HepG2 (cell line): ENCODE data around the gene KCNB1. TPM values are rescaled to one million over a fixed set of nuclear protein-coding genes. Genes with fewer than 3 reads are reported as not detected.

Source experiments
- ATF7-NPFF ChIP-seq: sonication (generic); formaldehyde crosslinking; IDR thresholded peaks from 2 replicates; pipeline ENCODE4 v1.8.1; 2023; ENCODE audit warnings: mild to moderate bottlenecking, low read depth, missing genetic modification reagents, moderate library complexity
- CREM ChIP-seq, 2 experiments: sonication (generic) in 1 of 2; formaldehyde crosslinking in 1 of 2; IDR thresholded peaks; 2 replicates each; pipeline versions ENCODE4 v1.4.0 to v1.6.1; 2016 to 2020; ENCODE audit warnings: antibody characterized with exemption in 1 of 2, mild to moderate bottlenecking in 1 of 2, missing genetic modification reagents in 1 of 2
- HIVEP1 ChIP-seq: sonication (generic); formaldehyde crosslinking; IDR thresholded peaks from 2 replicates; pipeline ENCODE4 v1.4.0; 2020; ENCODE audit warnings: mild to moderate bottlenecking, missing genetic modification reagents
- MEIS1 ChIP-seq: sonication (generic); formaldehyde crosslinking; IDR thresholded peaks from 2 replicates; pipeline ENCODE4 v1.9.0; 2021; ENCODE audit warnings: mild to moderate bottlenecking, missing genetic modification reagents, moderate library complexity, borderline replicate concordance
- MYC ChIP-seq: sonication (generic); formaldehyde crosslinking; IDR thresholded peaks from 2 replicates; pipeline ENCODE4 v1.9.0; 2021; ENCODE audit warnings: missing genetic modification reagents, borderline replicate concordance
- NFYB ChIP-seq: sonication (generic); formaldehyde crosslinking; IDR thresholded peaks from 2 replicates; pipeline ENCODE4 v1.4.0; 2020; ENCODE audit warnings: missing genetic modification reagents
- SRF ChIP-seq: IDR thresholded peaks from 2 replicates; pipeline ENCODE4 v1.6.1; 2011; ENCODE audit warnings: mild to moderate bottlenecking, low read depth, low read length, moderate library complexity
- ZNF296 ChIP-seq: sonication (generic); formaldehyde crosslinking; conservative IDR thresholded peaks from 2 replicates; pipeline ENCODE4 v1.5.0; 2020; ENCODE audit warnings: mild to moderate bottlenecking, missing genetic modification reagents
- ZNF333 ChIP-seq: sonication (generic); formaldehyde crosslinking; IDR thresholded peaks from 2 replicates; pipeline ENCODE4 v1.4.0; 2020; ENCODE audit warnings: mild to moderate bottlenecking, missing genetic modification reagents, borderline replicate concordance
- ZSCAN20 ChIP-seq: sonication (generic); formaldehyde crosslinking; IDR thresholded peaks from 2 replicates; pipeline ENCODE4 v1.4.0; 2020; ENCODE audit warnings: missing genetic modification reagents, mild to moderate bottlenecking, borderline replicate concordance
- ZSCAN21 ChIP-seq: sonication (generic); formaldehyde crosslinking; IDR thresholded peaks from 2 replicates; pipeline ENCODE4 v1.8.0; 2022; ENCODE audit warnings: mild to moderate bottlenecking, missing genetic modification reagents, moderate library complexity, borderline replicate concordance
- polyA plus RNA-seq, 8 experiments: library from polyadenylated mRNA; depleted of rRNA in 3 of 8; stranded (reverse) in 7 of 8; unstranded in 1 of 8; fragments of >200 nt; fragmentation: Illumina TruSeq in 4 of 8; extraction: Trizol in 4 of 8; gene quantifications; 2 replicates each; pipeline versions ENCODE4 v1.2.1 to v1.2.3, GENCODE V29; 2011 to 2016; ENCODE audit warnings: low read depth in 4 of 8, missing spikeins in 1 of 8, mixed read lengths in 1 of 8; ENCODE audit not compliant: insufficient read depth in 1 of 8
- total RNA-seq, 5 experiments: library from RNA; depleted of rRNA; stranded (reverse); fragments of >200 nt; fragmentation: Illumina TruSeq; extraction: Trizol; gene quantifications; 2 replicates each; pipeline ENCODE4 v1.2.3, GENCODE V29; 2016; ENCODE audit warnings: low read depth in 1 of 5
- TF ChIP-seq, protein P1 (sequence below): sonication (generic); formaldehyde crosslinking; IDR thresholded peaks from 2 replicates; pipeline ENCODE4 v1.4.0; 2020; ENCODE audit warnings: mild to moderate bottlenecking, missing genetic modification reagents, borderline replicate concordance

KCNB1 gene
- total and polyA plus RNA-seq, 2 of the 13 experiments (the other 11 are each of a cell fraction or from before 2014, with no cell fraction given), result 0.02 TPM; not detected in 1

DNA sequence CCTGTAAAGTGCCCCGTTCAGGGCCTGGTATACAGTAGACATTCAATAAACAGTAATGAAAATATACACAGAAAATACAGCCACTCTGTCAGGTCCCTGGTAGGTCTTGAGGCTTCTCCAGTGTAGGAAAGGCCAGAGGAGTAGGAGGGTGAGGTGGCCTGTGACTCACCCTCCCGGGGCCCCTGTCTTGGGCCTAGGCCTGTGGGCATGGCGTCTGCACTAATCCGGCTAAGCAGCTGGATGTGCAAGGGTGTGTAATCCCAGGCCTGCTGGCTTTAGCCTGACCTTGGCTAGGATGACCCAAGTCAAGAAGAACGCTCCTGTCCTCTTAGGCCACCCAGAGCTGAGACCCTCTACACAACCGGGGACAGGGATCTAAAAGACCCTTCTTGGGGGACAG is 84.9 kb downstream of the KCNB1 start (continued):
- TF ChIP-seq NFYB (CRISPR knock-in tag) (no peak), HIVEP1 (CRISPR knock-in tag) (no peak), MYC (CRISPR knock-in tag) (no peak), ZSCAN20 (CRISPR knock-in tag) (no peak), ZNF296 (CRISPR knock-in tag) (no peak), SRF (no peak), MEIS1 (CRISPR knock-in tag) (no peak), ZSCAN21 (CRISPR knock-in tag) (no peak), CREM (IDR thresholded peaks at IDR 0.05) (no peak), CREM (CRISPR knock-in tag; IDR thresholded peaks at IDR 0.05) (no peak), ATF7-NPFF (CRISPR knock-in tag) (no peak), ZNF333 (CRISPR knock-in tag) (no peak)
- TF ChIP-seq, protein P1, sequence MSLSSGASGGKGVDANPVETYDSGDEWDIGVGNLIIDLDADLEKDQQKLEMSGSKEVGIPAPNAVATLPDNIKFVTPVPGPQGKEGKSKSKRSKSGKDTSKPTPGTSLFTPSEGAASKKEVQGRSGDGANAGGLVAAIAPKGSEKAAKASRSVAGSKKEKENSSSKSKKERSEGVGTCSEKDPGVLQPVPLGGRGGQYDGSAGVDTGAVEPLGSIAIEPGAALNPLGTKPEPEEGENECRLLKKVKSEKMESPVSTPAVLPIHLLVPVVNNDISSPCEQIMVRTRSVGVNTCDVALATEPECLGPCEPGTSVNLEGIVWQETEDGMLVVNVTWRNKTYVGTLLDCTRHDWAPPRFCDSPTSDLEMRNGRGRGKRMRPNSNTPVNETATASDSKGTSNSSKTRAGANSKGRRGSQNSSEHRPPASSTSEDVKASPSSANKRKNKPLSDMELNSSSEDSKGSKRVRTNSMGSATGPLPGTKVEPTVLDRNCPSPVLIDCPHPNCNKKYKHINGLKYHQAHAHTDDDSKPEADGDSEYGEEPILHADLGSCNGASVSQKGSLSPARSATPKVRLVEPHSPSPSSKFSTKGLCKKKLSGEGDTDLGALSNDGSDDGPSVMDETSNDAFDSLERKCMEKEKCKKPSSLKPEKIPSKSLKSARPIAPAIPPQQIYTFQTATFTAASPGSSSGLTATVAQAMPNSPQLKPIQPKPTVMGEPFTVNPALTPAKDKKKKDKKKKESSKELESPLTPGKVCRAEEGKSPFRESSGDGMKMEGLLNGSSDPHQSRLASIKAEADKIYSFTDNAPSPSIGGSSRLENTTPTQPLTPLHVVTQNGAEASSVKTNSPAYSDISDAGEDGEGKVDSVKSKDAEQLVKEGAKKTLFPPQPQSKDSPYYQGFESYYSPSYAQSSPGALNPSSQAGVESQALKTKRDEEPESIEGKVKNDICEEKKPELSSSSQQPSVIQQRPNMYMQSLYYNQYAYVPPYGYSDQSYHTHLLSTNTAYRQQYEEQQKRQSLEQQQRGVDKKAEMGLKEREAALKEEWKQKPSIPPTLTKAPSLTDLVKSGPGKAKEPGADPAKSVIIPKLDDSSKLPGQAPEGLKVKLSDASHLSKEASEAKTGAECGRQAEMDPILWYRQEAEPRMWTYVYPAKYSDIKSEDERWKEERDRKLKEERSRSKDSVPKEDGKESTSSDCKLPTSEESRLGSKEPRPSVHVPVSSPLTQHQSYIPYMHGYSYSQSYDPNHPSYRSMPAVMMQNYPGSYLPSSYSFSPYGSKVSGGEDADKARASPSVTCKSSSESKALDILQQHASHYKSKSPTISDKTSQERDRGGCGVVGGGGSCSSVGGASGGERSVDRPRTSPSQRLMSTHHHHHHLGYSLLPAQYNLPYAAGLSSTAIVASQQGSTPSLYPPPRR, result no peak
